ENCODE results near the gene KRT8. TPM values are rescaled to one million over a fixed set of nuclear protein-coding genes. Genes with fewer than 3 reads are reported as not detected.

Gene KRT8
- total RNA-seq, 1 donor from 2014 or later = 194 TPM

DNA sequence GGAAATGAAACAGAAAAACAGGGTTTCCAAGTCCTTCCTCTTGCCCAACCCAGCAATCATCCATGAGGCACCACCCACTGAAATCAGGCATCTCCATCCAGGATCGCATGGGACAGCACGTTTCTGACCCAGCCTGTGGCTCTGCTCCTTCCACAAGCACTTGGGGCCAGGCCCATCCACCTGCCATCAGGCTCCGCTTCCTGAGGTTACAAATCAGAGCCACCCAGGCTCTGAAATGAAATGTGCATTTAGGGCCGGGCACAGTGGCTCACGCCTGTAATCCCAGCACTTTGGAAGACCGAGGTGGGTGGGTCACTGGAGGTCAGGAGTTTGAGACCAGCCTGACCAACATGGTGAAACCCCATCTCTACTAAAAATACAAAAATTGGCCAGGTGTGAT, 55.4 kb downstream of the KRT8 start:
- TF ChIP-seq, protein P1, sequence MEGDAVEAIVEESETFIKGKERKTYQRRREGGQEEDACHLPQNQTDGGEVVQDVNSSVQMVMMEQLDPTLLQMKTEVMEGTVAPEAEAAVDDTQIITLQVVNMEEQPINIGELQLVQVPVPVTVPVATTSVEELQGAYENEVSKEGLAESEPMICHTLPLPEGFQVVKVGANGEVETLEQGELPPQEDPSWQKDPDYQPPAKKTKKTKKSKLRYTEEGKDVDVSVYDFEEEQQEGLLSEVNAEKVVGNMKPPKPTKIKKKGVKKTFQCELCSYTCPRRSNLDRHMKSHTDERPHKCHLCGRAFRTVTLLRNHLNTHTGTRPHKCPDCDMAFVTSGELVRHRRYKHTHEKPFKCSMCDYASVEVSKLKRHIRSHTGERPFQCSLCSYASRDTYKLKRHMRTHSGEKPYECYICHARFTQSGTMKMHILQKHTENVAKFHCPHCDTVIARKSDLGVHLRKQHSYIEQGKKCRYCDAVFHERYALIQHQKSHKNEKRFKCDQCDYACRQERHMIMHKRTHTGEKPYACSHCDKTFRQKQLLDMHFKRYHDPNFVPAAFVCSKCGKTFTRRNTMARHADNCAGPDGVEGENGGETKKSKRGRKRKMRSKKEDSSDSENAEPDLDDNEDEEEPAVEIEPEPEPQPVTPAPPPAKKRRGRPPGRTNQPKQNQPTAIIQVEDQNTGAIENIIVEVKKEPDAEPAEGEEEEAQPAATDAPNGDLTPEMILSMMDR (IDR thresholded peaks at IDR 0.05; ENCODE audit: unreplicated experiment) = no peak
- Mint-ChIP-seq H3K4me1 (ENCODE audit: unreplicated experiment) (no peaks in the 10 kb centered on the region), H3K27ac (ENCODE audit: unreplicated experiment) (no peak overlapping the region), H3K4me3 (ENCODE audit: unreplicated experiment) (no peak overlapping the region), H3K27me3 (ENCODE audit: unreplicated experiment) (peaks cover 5% of the 10 kb centered on the region), H3K9me3 (ENCODE audit: unreplicated experiment) (no peaks in the 10 kb centered on the region), H3K36me3 (ENCODE audit: low read depth, unreplicated experiment) (no peaks in the 10 kb centered on the region)
- no peak for DNase-seq (ENCODE audit: low spot score)

DNA sequence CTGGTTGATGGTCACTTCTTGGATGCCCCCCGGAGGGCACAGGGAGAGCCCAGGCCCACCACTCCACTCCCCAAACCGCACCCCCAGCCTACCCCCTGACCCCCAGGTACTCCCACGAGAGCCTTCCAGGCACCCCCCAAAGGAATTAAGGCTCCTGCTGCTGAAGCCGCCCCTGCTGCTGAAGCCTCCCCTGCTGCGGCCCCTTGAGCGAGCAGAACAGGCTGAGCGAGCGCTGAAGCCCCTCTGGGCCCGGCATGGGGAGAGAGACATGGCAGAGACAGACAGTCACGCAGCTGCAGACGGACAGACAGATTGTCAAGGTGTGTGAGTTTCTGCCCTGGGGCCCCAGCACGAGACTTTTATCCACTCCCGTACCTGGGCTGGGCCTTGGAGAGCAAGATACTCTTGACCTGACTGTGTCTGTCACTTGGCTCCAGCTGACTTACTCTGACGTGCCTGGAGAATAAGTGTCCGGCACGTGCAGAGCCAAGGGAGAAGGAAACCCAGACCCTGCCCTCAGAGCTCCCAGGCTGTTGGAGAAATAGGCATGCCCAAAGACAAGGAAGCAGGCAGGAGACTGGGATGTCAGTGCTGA, 56.1 kb downstream of the KRT8 start, which contains the start of gene KRT78:
Gene KRT78 (minus strand): TSS at position 334 of the 595 bp plus-strand sequence. CDS start 64 bp downstream, at position 270.
- peaks cover 5% of the 10 kb centered on the region for H3K27me3 Mint-ChIP-seq (ENCODE audit: unreplicated experiment)
- TF ChIP-seq, protein P1 (IDR thresholded peaks at IDR 0.05; ENCODE audit: unreplicated experiment) = no peak

DNA sequence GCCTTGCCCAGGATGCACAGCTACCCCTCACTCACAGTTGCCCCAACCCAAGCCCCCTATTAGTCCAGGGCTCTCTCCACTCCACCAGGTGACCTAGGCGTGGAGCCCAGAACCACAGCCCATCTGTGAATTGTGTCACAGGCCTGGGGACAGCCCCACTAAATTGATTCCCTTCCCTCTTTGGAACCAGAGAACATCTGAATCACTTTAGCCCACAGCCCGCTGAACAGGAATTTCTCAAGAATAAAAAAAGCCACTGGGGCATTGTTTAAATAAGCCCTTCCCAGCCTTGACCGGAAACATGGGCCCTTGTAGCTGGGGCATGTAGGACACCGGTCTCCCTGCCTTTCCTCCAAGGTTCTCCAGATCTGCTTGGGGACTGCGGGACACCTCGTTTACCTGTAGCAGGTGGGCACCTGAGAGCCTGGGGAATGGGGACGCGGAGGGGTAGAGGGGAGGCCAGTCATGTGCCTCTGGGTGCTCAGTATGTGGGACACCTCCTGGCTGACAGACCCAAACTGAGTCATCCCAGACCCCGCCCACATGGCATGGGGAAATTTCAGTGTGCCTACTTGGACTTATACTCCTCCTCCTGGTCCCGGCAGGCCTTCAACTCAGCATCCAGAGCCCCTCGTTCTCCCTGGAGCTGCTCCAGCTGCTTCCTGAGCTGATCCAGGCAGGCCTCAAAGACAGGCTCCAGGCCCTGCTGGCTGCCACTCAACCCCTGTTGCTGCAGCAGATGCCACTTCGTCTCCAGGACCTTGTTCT, 57.4 kb downstream of the KRT8 start:
- no peak for DNase-seq (ENCODE audit: low spot score)
- Mint-ChIP-seq H3K27ac (ENCODE audit: unreplicated experiment) (no peak overlapping the region), H3K9me3 (ENCODE audit: unreplicated experiment) (no peaks in the 10 kb centered on the region), H3K4me1 (ENCODE audit: unreplicated experiment) (no peaks in the 10 kb centered on the region), H3K36me3 (ENCODE audit: low read depth, unreplicated experiment) (no peaks in the 10 kb centered on the region), H3K27me3 (ENCODE audit: unreplicated experiment) (peaks cover 5% of the 10 kb centered on the region), H3K4me3 (ENCODE audit: unreplicated experiment) (no peak overlapping the region)
- TF ChIP-seq, protein P1 (IDR thresholded peaks at IDR 0.05; ENCODE audit: unreplicated experiment) = no peak

More for the DNA sequence above, 56.1 kb downstream of the KRT8 start, which contains the start of gene KRT78:
- Mint-ChIP-seq H3K4me1 (ENCODE audit: unreplicated experiment) (no peaks in the 10 kb centered on the region), H3K4me3 (ENCODE audit: unreplicated experiment) (no peak within 1 kb of the TSS), H3K36me3 (ENCODE audit: low read depth, unreplicated experiment) (no peaks in the 10 kb centered on the region), H3K27ac (ENCODE audit: unreplicated experiment) (no peak within 1 kb of the TSS), H3K9me3 (ENCODE audit: unreplicated experiment) (no peaks in the 10 kb centered on the region)
- DNase-seq (ENCODE audit: low spot score) = no peak

Other genes with a start within 250 kb of the KRT8 start
- gene KRT1, start 224.7 kb downstream of the KRT8 start, total RNA-seq (ENCODE audit: unreplicated experiment) = not detected
- gene KRT77, start 201.6 kb downstream of the KRT8 start, total RNA-seq (ENCODE audit: unreplicated experiment) = not detected
- not detected for gene KRT76, start 127.7 kb downstream of the KRT8 start, total RNA-seq (ENCODE audit: unreplicated experiment)
- gene KRT3, start 109.0 kb downstream of the KRT8 start, total RNA-seq (ENCODE audit: unreplicated experiment) = not detected
- gene KRT4, start 91.0 kb downstream of the KRT8 start, total RNA-seq (ENCODE audit: unreplicated experiment) = not detected
- not detected for gene KRT79, start 70.8 kb downstream of the KRT8 start, total RNA-seq (ENCODE audit: unreplicated experiment)
- gene KRT78, start 56.1 kb downstream of the KRT8 start, total RNA-seq (ENCODE audit: unreplicated experiment) = not detected
- gene KRT18, start 44.0 kb upstream of the KRT8 start, total RNA-seq (ENCODE audit: unreplicated experiment) = 195 TPM
- 629 TPM for gene EIF4B, start 101.4 kb upstream of the KRT8 start, total RNA-seq (ENCODE audit: unreplicated experiment)
- gene TNS2, start 145.0 kb upstream of the KRT8 start, total RNA-seq (ENCODE audit: unreplicated experiment) = 112 TPM
- gene SPRYD3, start 174.3 kb upstream of the KRT8 start, total RNA-seq (ENCODE audit: unreplicated experiment) = 10.5 TPM
- gene IGFBP6, start 192.6 kb upstream of the KRT8 start, total RNA-seq (ENCODE audit: unreplicated experiment) = 21.1 TPM
- gene SOAT2, start 198.4 kb upstream of the KRT8 start, total RNA-seq (ENCODE audit: unreplicated experiment) = not detected